ENCODE results near the gene STAMBP. TPM values are rescaled to one million over a fixed set of nuclear protein-coding genes. Genes with fewer than 3 reads are reported as not detected.

Gene STAMBP
- polyA plus RNA-seq (62.5 and 69.1 TPM in 2 replicates), polyA minus RNA-seq (29.6 and 29.7 TPM in 2 replicates)

GRCh38 chr2:73828818-73829570 is at the start of gene STAMBP:
STAMBP (plus strand) TSS chr2:73828961; CDS start chr2:73830857, 1,896 bp downstream.
- H3K36me3 ChIP-seq (ENCODE audit: insufficient read depth, low read length): peaks cover 5% of the 10 kb centered on the region

More at GRCh38 chr2:73828818-73829570, at the start of gene STAMBP:
- no peaks in the 10 kb centered on the region for H3K27me3 ChIP-seq (ENCODE audit: insufficient read depth, low read depth, low read length)
- peak within 1 kb of the TSS; percentile 93 for H3K4me2 ChIP-seq (ENCODE audit: low read length)
- H3K79me2 ChIP-seq (replicated peaks; ENCODE audit: insufficient read depth, low read length): peaks cover 21% of the 10 kb centered on the region
- no peaks in the 10 kb centered on the region for H3K9me2 ChIP-seq (ENCODE audit: insufficient read depth, low read length)
- H3K9me3 ChIP-seq (ENCODE audit: low read length): no peaks in the 10 kb centered on the region
- TF ChIP-seq CTCF (IDR thresholded peaks at IDR 0.05; ENCODE audit: poor library complexity, severe bottlenecking) (no peak), EP300 (conservative IDR thresholded peaks at IDR 0.05; ENCODE audit: poor library complexity, severe bottlenecking) (peak; percentile 53), TAF1 (IDR thresholded peaks at IDR 0.05; ENCODE audit: low read depth) (peak; percentile 32), RAD21 (conservative IDR thresholded peaks at IDR 0.05) (peak; percentile 28), EZH2 (IDR thresholded peaks at IDR 0.05; ENCODE audit: borderline replicate concordance, insufficient read depth, low read length, poor library complexity, severe bottlenecking) (no peak), MXI1 (conservative IDR thresholded peaks at IDR 0.05; ENCODE audit: poor library complexity, severe bottlenecking) (peak; percentile 94), POLR2AphosphoS5 (IDR thresholded peaks at IDR 0.05) (peak; percentile 99), REST (IDR thresholded peaks at IDR 0.05; ENCODE audit: borderline replicate concordance) (peak; percentile 47)
- H3K4me3 ChIP-seq (ENCODE audit: low read length): peak within 1 kb of the TSS; percentile 76
- H3K9ac ChIP-seq (ENCODE audit: low read length): peak within 1 kb of the TSS; percentile 86
- H2AFZ ChIP-seq (ENCODE audit: low read depth, low read length): peak within 1 kb of the TSS; percentile 86
- peak within 1 kb of the TSS; percentile 82 for H3K27ac ChIP-seq (ENCODE audit: low read length)
- no peaks in the 10 kb centered on the region for H3F3A ChIP-seq (ENCODE audit: insufficient read depth, low read length, poor library complexity, severe bottlenecking)
- H4K20me1 ChIP-seq (ENCODE audit: insufficient read depth): no peaks in the 10 kb centered on the region
